GM19468 (cell line): ENCODE data around the gene PPP6R3.
"Not testable (repeated sequence)": the region's sequence is repeated elsewhere in the genome, so short reads cannot be mapped to it uniquely, and the experiment has no call there.

Experiments used
- ATAC-seq: cut with Tn5 transposase; IDR thresholded peaks from one replicate; pipeline ENCODE4 v1.9.1; 2021; ENCODE audit warnings: mild to moderate bottlenecking, moderate library complexity, moderate number of reproducible peaks; ENCODE audit not compliant: unreplicated experiment; ENCODE audit errors: extremely low read depth

PPP6R3 gene

GRCh38 chr11:68584991-68585524, 124.5 kb downstream of the PPP6R3 start:
- ATAC-seq, result no peak

- no peak for ATAC-seq
Observed at GRCh38 chr11:68589547-68590216, 129.1 kb downstream of the PPP6R3 start.

- no peak for ATAC-seq
Observed at GRCh38 chr11:68591719-68592118, 131.2 kb downstream of the PPP6R3 start.

- no peak for ATAC-seq
Observed at GRCh38 chr11:68593441-68593840, 132.9 kb downstream of the PPP6R3 start.

- no peak for ATAC-seq
Observed at GRCh38 chr11:68594123-68594522, 133.6 kb downstream of the PPP6R3 start.

GRCh38 chr11:68596231-68596630, 135.7 kb downstream of the PPP6R3 start:
- no peak for ATAC-seq

- no peak for ATAC-seq
Observed at GRCh38 chr11:68598816-68599653, 138.5 kb downstream of the PPP6R3 start.

- no peak for ATAC-seq
Observed at GRCh38 chr11:68601147-68601546, 140.6 kb downstream of the PPP6R3 start.

GRCh38 chr11:68609761-68610160, 149.2 kb downstream of the PPP6R3 start:
- no peak for ATAC-seq

GRCh38 chr11:68610452-68611116, 150.0 kb downstream of the PPP6R3 start:
- no peak for ATAC-seq

- ATAC-seq, result no peak
Observed at GRCh38 chr11:68615657-68616056, 155.1 kb downstream of the PPP6R3 start.

- ATAC-seq, result no peak
Observed at GRCh38 chr11:68617925-68618809, 157.6 kb downstream of the PPP6R3 start.

GRCh38 chr11:68621826-68622225, 161.3 kb downstream of the PPP6R3 start:
- ATAC-seq, result no peak

GRCh38 chr11:68623706-68624105, 163.2 kb downstream of the PPP6R3 start:
- ATAC-seq, result not testable (repeated sequence)

- ATAC-seq, result not testable (repeated sequence)
Observed at GRCh38 chr11:68625069-68625468, 164.5 kb downstream of the PPP6R3 start.

- not testable (repeated sequence) for ATAC-seq
Observed at GRCh38 chr11:68626236-68626635, 165.7 kb downstream of the PPP6R3 start.

- ATAC-seq, result not testable (repeated sequence)
Observed at GRCh38 chr11:68628837-68629236, 168.3 kb downstream of the PPP6R3 start.

GRCh38 chr11:68632375-68632774, 171.8 kb downstream of the PPP6R3 start:
- not testable (repeated sequence) for ATAC-seq

GRCh38 chr11:68632802-68633201, 172.2 kb downstream of the PPP6R3 start:
- ATAC-seq, result no peak

- ATAC-seq, result not testable (repeated sequence)
Observed at GRCh38 chr11:68634606-68635005, 174.1 kb downstream of the PPP6R3 start.
